HG03135 (cell line): ENCODE data around the gene HSD11B1.
A peak's percentile ranks its signal among the peaks of the same experiment; 100 is the strongest.

Source experiments
- ATAC-seq: cut with Tn5 transposase; IDR thresholded peaks from one replicate; pipeline ENCODE4 v1.9.1; 2021; ENCODE audit warnings: mild to moderate bottlenecking, moderate library complexity; ENCODE audit not compliant: unreplicated experiment

HSD11B1 gene

GRCh38 chr1:209723756-209724693 is 19.4 kb downstream of the HSD11B1 start:
- no peak for ATAC-seq

- ATAC-seq, result no peak
Measured at GRCh38 chr1:209727286-209727685, 22.6 kb downstream of the HSD11B1 start.

GRCh38 chr1:209727785-209728184 is 23.1 kb downstream of the HSD11B1 start:
- no peak for ATAC-seq

GRCh38 chr1:209728466-209728865 is 23.8 kb downstream of the HSD11B1 start:
- ATAC-seq, result no peak

- ATAC-seq, result no peak
Measured at GRCh38 chr1:209729436-209729835, 24.8 kb downstream of the HSD11B1 start.

GRCh38 chr1:209732725-209733124 is 28.1 kb downstream of the HSD11B1 start:
- ATAC-seq, result no peak

- no peak for ATAC-seq
Measured at GRCh38 chr1:209733409-209734192, 29.0 kb downstream of the HSD11B1 start.

GRCh38 chr1:209736490-209737117 is 32.0 kb downstream of the HSD11B1 start:
- no peak for ATAC-seq

GRCh38 chr1:209737118-209737505 is 32.5 kb downstream of the HSD11B1 start:
- no peak for ATAC-seq

GRCh38 chr1:209738270-209738669 is 33.6 kb downstream of the HSD11B1 start:
- no peak for ATAC-seq

- ATAC-seq, result no peak
Measured at GRCh38 chr1:209741193-209741592, 36.5 kb downstream of the HSD11B1 start.

GRCh38 chr1:209741889-209742288 is 37.2 kb downstream of the HSD11B1 start:
- no peak for ATAC-seq

GRCh38 chr1:209742409-209743144 is 37.9 kb downstream of the HSD11B1 start:
- no peak for ATAC-seq

GRCh38 chr1:209743145-209743482 is 38.5 kb downstream of the HSD11B1 start:
- no peak for ATAC-seq

GRCh38 chr1:209746451-209747165 is 42.0 kb downstream of the HSD11B1 start:
- ATAC-seq, result no peak

- ATAC-seq, result peak; percentile 86
Measured at GRCh38 chr1:209747580-209748262, 43.1 kb downstream of the HSD11B1 start.

GRCh38 chr1:209748620-209749019 is 44.0 kb downstream of the HSD11B1 start:
- ATAC-seq, result no peak

GRCh38 chr1:209749205-209749604 is 44.6 kb downstream of the HSD11B1 start:
- ATAC-seq, result no peak

- ATAC-seq, result no peak
Measured at GRCh38 chr1:209749670-209750323, 45.2 kb downstream of the HSD11B1 start.
